GM10266 (cell line): ENCODE data around the gene GMCL2.

ENCODE experiments used
- DNase-seq: peaks from one replicate; pipeline ENCODE4 v3.0.0; 2012; ENCODE audit errors: extremely low spot score
- CTCF ChIP-seq: IDR thresholded peaks from 2 replicates; pipeline ENCODE4 v1.5.1; 2012; ENCODE audit warnings: mild to moderate bottlenecking, low read depth; ENCODE audit not compliant: control insufficient read depth, insufficient read depth; ENCODE audit errors: missing control alignments

The GMCL2 gene

GRCh38 chr5:178204935-178205748, 18.0 kb upstream of the GMCL2 start:
- TF ChIP-seq CTCF = no peak
- DNase-seq = peak; percentile 94

GRCh38 chr5:178204182-178204934, 17.2 kb upstream of the GMCL2 start, which contains the start of gene HNRNPAB:
HNRNPAB (plus strand) TSS chr5:178204533; CDS start chr5:178204838, 305 bp downstream.
- TF ChIP-seq CTCF = no peak
- peak; percentile 100 for DNase-seq

GRCh38 chr5:178203670-178204181, 16.6 kb upstream of the GMCL2 start:
- peak; percentile 56 for DNase-seq
- TF ChIP-seq CTCF = no peak

- DNase-seq = no peak
- TF ChIP-seq CTCF = no peak
Measured at GRCh38 chr5:178202541-178202940, 15.4 kb upstream of the GMCL2 start.

- TF ChIP-seq CTCF = no peak
- DNase-seq = no peak
Measured at GRCh38 chr5:178201927-178202235, 14.7 kb upstream of the GMCL2 start.

- no peak for DNase-seq
- no peak for TF ChIP-seq CTCF
Measured at GRCh38 chr5:178201221-178201926, 14.2 kb upstream of the GMCL2 start.
